HG03520 (cell line): ENCODE measurements around the gene PACS1.

ENCODE experiments used
- ATAC-seq: cut with Tn5 transposase; IDR thresholded peaks from one replicate; pipeline ENCODE4 v1.9.1; 2021; ENCODE audit warnings: mild to moderate bottlenecking, moderate library complexity; ENCODE audit not compliant: unreplicated experiment

PACS1 gene

DNA sequence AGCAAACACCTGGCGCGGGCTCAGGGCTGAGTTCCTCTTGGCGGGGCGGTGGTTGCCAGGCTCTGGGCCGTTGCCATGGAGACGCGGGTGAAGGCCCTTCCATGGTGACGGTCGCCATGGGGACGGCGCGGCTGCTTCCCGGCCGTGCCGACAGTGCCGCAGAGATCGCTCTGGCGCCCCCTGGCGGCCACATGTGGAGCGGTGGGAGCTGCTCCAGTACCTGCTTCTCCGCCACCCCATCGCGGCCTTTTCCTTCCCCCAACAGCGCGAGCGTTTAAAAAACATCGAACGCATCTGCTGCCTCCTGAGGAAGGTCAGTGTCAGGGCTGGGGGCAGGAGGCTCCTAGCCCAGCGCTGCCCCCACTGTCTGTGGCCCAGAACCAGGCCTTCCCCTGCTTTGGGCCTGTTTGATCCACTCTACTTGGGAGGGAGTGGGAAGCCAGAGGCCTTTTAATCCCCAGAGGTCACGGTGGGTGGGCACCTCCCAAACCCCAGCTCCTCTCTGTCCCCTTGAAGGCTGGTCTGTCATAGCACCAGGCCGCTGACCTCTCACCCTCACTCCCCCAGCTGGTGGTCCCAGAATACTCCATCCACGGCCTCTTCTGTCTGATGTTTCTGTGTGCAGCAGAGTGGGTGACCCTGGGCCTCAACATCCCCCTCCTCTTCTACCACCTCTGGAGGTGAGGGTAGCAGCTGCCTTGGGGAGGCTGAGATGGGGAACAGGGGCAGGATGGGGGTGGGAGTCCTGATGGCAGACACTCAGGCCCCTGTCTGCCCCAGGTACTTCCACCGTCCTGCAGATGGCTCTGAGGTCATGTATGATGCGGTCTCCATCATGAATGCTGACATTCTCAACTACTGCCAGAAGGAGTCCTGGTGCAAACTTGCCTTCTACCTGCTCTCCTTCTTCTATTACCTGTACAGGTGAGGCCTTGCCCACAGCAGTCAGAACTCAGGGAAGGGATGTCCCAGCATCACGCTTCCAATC lies 212.7 kb downstream of the PACS1 start:
- ATAC-seq = peak; percentile 80

DNA sequence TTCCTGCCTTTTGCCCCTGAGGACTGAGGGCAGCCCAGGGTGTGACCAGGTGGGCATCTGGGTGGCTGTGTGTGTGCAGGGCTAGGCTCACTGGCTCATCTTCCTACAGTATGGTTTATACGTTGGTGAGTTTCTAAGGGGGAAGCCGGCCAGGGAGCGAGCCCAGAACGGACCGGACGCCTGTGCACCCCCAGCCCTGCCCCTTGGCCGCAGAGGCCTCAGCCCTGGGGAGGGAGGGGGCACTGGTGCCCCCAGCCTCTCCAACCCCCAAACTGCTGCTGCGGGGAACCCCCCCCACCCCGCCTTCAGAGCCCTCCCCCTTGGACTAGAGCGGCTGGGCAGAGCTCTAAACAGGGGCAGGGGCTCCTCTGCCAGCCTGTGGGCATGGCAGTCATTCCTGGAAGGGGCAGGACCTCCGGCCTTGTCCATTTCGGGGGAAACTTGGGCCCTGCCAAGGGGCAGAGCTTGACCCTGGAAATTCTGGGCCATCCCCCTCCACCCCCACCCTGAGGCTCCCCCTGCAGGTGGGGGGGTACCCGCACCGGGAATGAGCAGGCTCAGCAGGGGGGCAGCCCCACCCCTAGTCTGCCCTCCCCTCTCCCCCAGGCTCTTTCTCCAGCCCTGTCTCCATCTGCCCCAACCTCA lies 213.5 kb downstream of the PACS1 start:
- ATAC-seq = no peak

DNA sequence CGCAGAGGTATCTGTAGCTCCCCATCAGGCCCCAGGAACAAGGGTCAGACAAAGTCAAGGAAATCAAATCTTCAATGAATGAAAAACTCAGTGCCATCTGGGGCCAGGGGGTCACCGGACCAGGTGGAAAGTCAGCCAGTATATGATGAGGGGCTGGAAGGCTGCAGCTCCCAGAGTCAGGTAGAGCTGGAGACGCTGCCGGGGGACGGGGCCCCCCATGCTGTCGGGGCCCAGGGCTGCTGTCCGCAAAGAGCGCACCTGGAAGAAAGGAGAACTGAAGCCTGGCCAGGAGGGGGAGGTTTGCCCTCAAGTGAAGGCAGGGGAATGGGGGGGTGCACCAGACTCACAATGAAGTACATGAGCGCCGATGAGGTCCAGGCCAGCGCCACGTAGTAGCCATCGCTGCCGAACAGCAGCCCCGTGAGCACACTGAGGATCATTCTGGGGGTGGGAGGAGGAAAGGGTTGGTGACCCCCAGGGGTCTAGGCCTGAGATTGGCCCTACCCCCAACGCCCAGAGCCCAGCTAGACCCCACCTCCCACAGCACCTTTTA lies 214.5 kb downstream of the PACS1 start:
- ATAC-seq = no peak

DNA sequence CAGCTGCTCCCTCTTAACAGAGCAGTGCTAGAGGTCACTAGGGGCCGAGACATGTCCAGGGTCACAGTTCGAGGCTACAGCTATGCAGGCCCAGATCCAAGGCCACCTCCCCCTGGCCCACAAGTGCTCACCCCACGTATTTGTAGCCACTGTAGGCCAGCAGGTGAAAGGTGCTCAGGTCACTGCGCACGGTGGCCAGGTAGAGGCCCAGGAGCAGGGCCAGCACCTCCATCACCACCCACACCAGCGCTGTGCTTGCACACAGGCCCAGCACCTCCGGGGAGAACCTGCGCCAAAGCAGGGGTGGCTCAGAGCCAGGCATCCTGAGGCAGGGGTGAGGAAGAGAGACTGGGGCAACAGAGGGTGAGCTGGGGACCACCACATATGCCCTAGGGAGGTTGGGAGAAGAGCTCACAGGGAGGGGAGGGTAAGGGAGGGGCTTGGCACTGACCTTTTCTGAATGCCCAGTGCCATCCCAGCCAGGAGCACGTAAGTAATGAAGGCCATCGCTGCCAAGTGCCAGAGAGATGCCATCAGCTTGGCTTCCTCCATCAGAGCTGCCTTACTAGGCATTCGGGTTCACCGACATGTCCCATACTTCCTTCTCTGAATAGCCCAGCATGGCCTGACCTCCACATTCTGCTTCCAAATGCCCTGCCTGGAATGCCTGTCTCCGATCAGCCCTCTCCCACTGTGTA lies 215.3 kb downstream of the PACS1 start:
- ATAC-seq = no peak

DNA sequence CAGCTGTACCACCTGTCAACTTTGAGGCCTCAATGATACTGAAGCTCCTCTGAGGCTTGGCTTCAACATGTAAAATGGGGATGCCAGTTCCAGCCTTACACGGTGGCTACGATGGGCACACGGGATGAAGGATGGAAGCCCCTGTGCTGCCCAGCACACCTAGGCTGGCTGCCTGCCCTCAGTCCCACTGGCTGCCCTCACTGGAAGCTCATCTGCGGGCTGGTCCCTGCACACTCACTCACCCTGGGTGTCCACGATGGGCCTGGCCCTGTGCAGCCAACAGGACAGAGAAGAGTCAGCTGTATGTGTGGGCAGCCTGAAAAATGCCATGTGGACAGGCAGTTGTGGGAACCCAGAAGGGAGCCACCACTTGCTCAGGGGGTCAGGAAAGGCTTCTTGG lies 216.6 kb downstream of the PACS1 start:
- ATAC-seq = no peak

DNA sequence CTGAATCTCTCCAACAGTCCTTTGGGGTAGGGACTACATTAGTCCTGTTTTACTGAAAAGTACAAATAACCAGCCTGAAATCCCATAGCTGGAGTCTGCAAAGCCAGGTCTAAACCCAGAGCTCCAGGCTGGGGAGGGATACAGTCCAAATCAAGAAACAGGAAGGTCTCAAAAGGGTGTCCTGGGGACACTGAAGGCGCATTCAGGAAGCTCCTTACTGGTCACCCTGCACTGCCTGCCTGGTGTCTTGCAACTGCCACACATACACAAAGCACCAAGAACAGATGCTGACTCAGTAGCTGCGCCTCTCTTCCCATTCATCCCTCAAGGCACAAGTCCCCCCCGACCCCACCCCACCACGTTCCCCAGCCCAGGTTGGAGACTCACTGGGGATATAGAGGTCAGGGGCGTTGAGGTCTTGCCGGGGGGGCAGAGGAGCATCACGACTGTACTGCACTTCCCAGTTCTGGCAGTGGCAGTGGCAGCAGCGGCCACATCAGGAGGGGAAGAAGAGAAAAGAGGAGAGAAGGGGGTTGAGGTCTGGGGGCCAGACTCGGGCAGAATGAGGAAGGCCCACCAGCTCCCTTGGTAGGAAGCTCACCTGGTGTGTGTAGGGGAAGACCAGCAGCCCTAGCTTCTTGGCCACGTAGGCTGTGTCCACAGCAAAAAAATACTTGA lies 217.3 kb downstream of the PACS1 start:
- no peak for ATAC-seq

DNA sequence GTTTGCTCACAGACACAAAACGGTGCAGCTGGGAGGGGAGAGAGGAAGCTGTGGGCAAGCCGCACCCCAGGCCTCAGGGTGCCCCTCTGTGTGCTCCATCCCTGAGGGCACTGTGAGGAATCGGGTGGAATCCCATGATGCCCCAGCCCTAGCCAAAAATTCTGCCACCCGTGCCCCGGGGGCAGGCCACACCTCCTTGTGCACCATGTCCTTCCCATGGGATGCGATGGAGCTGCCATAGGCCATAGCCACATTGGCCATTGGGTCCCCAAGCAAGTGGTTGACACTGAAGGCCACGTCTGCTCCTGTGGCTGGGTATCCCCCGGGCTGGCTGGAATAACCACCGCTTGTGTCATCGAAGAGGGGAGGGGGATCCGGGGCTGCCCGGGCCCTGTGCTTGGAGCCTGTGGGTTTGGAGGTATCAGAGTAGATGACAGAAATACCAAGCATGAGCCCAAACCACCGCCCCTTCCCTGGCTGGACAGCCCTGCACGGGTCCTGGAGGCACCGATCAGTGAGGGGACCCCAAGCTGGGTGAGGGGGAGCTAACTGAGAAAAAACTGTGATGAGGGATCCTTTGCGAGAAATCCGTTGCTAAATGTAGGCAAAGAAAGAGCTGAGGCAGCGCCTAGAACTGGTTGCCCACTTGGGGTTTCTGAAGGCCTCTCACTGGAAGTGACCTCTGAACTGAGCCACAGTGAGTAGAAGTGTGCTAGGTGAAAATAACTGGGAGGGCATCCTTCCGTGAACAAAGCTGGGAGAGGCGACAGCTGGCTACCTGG lies 218.0 kb downstream of the PACS1 start:
- no peak for ATAC-seq

DNA sequence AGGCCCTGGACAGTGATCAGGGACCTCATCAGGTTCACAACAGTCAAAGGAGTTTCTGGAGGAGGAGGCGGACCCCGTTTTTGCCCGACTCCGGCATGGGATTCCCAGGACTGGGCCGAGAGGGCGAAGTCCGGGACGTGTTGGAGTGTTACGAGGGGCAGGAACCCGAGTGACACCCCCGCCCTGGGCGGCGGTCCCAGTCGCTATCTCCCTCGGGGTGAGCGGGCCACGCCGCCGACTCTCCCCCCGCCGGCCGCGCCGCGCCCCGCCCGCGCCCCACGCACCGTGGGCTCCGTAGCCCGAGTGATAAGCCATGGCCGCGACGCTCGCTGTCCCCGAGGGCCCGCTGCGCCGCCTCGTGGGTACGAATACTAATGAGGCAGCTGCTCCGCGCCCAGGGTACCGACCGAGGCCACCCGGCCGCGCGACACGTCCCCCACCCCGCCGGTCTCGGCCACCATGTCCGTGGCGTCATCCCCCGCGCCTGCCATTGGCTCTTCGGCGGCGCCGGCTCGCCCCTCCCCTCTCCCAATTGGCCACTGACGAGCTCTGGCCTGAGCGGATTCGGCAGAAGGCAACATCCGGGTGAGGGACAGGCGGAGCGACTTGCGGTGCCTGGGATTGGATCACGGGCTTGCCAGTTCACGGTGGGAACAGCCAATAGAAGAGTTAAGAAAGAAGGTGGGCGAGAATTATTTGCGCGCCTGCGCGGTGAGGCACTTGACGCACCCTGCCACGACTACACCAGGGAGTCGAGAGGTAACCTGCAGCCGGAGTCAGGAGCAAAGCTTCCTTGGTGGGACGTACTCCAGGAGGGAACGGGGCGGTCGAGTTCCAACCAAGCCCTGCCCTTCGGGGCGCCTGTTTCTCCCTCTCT lies 218.8 kb downstream of the PACS1 start, which contains the start of gene YIF1A:
YIF1A (minus strand) TSS at position 473 of the 877 bp plus-strand sequence; CDS start at position 315, 158 bp downstream.
- ATAC-seq = peak; percentile 86

DNA sequence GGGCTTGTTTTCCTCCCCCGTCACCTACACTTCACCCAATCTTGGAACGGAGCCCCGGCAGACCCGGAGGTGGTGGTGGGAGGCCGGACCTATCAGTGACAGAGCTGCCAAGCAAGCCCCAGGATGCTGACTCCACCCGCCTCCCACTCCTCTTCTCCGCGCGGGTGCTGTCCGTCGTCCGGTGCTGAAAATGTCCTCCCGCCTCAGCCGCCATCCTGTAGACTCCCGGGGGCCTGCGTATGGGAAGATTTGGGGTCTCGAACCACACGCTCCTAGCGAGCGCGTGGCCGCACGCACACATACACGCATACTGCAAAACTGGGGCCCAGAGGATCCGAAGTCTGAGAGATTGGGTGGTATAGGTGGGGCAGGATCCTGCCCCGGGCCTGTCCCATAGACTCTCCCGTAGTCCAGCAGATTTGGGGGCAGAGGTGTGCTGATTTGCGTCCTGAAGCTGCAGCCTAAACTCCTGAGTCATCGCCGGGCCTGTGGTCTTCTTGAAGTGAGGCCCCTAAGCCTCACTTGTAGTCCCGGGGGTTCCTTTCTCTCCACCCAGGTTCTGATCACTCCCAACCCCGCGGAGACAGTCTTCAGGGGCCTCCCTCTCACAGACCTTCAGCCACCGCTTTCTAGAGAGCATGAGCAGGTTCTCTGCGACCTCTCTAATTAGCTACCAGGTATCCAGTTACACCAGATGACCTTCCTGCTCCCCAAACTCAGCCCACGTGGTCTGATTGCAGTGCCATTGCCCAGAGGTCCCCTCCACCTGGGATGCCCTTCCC lies 219.7 kb downstream of the PACS1 start:
- peak; percentile 35 for ATAC-seq

DNA sequence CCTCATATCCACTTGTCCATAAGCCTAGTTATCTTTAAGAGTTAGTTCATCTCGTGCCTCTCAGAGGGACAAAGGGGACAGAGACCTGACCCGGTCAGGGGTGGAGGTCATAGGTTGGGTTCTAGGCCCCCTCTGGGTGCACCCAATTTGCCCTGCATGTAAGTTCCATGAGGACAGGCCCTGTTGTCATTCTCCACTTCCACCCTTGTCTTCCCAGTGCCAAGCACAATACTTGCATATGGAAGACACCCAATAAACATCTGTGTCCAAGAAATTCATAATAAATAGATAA lies 220.2 kb downstream of the PACS1 start:
- ATAC-seq = no peak

DNA sequence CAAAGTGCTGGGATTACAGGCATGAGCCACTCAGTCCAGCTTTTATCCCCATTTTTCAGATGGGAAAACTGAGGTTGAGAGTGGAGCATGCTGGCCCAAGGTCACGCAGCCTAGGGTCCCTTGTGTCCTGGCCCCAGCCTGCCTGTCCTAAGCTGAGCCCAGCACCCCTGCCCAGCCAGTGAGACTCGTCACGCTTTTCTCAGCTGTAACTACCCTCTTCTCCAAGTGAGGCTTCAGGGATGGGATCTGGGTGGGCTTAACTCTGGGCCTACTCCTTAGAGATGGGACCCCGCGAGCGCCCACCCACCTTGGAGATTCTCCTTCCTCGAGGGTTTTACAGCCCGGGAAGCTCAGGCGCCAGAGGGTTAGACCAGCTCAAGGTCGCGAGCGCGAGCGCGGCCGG lies 221.2 kb downstream of the PACS1 start:
- no peak for ATAC-seq

DNA sequence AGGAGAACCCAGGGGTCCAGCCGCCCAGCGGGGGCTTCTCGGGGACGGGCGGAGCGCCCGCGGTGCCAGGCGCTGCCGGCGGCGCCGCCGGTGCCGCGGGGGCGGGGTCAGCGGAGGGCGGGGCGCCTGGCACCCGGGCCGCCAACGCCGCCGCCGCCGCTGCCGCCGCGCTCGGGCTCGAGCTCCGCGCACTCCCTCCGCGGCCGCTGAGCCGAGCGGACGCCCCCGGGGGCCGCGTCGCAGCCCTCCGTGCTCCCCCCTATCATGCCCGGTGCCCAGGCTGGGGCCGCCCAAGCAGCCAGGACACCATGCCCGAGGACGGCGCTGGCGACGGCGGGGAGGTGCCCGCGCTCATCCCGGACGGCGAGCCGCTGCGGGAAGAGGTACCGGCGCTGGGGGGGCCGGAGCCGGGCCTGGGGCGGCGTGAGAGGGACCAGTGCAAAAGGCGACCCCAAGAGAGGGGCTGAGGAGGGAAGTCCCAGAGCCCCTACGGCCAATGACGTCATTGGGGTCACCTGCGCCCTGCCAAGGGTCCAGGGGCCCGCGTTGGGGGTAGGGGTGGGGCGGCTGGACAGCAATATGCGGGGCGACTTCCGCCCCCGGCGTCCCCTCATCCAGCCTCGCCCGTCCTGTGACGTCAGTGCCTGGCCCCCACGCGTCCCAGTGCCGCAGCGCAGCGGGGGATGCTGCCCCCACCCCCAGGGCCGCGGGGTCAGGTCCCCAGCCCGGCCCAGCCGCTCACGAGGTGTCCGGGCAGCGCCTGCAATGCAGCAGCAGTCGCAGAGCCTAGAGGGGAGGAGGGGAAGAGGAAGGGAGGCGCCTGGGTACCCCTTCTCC lies 221.9 kb downstream of the PACS1 start, which contains the start of gene TMEM151A:
TMEM151A (plus strand) TSS at position 189 of the 837 bp plus-strand sequence; CDS start at position 309, 120 bp downstream.
- ATAC-seq = no peak

DNA sequence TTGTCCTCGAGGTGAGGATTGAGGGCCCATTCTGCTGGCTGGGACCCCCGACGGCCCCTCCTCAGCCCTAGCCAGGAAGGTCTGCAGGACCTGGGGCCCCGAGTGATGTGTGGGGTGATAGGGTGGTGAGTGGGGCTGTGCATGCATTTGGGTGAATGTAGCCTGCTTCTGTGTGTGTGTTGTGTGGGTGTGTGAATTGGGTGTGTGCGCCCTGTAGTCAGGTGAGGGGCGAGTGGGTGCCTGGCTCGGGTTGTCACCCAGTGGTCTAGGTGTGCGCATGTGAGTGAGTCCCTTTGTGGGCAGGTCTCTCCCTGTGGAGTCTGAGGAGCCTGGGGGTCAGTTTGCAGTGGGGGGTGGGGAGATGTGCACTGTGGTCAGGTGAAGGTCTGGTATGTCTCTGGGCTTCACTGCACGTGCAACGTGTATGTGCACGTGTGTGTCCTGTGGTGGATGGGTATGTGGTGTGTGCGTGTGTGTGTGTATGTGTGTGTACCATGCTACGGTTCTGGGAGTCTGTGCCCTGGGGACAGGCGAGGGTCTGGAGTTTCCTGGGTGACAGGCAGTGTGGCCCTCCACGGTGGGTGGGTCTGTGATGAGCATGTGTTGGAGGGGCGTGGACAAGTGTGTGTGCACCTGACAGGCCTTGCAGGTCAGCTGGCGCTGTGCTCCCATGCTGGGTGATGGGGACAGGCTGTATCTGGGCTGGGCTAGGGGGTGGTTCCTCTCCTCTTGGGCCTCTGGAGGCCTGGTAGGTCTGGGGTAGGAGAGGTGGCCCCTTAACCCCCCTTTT lies 222.7 kb downstream of the PACS1 start:
- no peak for ATAC-seq

DNA sequence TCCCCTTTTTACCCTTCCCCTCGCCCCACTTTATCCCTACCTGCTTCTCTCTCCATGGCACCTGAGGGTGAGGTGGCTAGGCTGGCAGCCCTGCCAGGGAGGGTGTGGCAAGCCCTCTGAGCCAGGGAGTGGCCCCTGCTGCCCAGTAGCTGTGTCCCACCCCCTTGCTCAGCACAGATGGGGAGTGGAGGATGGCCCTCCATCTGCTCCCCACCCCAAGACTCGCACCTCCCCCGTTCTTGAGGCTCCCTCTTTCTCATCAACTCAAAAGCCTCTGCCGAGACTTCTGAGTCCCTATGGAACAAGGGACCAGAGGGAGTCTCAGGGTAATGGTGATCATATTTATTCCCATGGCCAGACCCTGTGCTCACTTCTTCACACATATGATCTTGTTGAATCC lies 223.3 kb downstream of the PACS1 start:
- ATAC-seq = no peak

DNA sequence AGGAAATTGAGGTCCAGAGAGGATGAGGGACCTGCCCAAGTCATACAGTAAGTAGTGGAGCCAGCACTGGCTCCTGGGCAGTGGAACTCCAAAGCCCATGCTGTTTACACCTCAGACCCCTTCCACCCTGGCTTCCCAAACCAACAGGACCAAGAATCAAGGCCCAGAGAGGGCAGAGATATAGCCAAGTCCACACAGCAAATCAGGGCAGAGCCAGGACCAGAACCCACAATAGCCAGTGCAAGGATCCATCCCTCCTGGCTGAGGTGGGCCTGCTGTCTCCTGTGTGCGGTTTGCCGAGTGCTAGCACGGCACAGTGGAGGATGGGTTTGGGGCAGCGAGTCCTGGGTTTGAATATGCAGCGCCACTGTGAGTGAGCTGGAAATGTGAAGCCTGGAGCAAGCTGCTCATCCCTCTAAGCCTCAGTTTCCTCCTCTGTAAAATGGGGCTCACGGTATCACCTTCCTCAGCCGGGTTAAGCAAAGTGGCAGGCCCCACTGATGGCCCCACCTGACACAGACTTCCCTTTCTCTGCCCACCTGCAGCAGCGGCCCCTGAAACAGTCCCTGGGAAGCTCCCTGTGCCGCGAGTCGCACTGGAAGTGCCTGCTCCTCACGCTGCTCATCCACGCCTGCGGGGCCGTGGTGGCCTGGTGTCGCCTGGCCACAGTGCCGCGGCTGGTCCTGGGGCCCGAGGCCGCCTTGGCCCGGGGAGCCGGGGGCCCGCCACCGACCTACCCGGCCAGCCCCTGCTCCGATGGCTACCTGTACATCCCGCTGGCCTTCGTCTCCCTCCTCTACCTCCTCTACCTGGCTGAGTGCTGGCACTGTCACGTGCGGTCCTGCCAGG lies 223.9 kb downstream of the PACS1 start:
- no peak for ATAC-seq
